Keratinocyte (primary cell): ENCODE results near the gene MDGA2. TPM values are rescaled to one million over a fixed set of nuclear protein-coding genes. Genes with fewer than 3 reads are reported as not detected.
A peak's percentile ranks its signal among the peaks of the same experiment; 100 is the strongest.

ENCODE experiments used
- DNase-seq: peaks from one replicate; pipeline ENCODE4 v3.0.0-alpha.2; 2011; ENCODE audit warnings: low read depth, missing footprints, low spot score
- FAIRE-seq: peaks from 2 replicates; lab custom pipeline; 2011; peaks lifted over from hg19 to GRCh38; lab: Jason Lieb, UNC
- H2AFZ ChIP-seq: 2 replicates; pipeline ENCODE4 v1.6.0; 2012; ENCODE audit warnings: low read length, control low read depth, inconsistent platforms; ENCODE audit not compliant: control insufficient read depth
- H3K27ac ChIP-seq: 2 replicates; pipeline ENCODE4 v1.5.1; 2011; ENCODE audit warnings: low read length; ENCODE audit not compliant: control insufficient read depth, insufficient read depth
- H3K27me3 ChIP-seq: 3 replicates; pipeline ENCODE4 v1.6.0; 2011; ENCODE audit warnings: low read length; ENCODE audit not compliant: control insufficient read depth, insufficient read depth; ENCODE audit errors: extremely low read depth
- H3K36me3 ChIP-seq, 2 experiments: 2 replicates in 1 of 2; 3 replicates in 1 of 2; pipeline ENCODE4 v1.5.1; 2011; ENCODE audit warnings: low read length in 2 of 2, mild to moderate bottlenecking in 1 of 2; ENCODE audit not compliant: control insufficient read depth in 2 of 2, insufficient read depth in 2 of 2; ENCODE audit errors: extremely low read depth in 1 of 2
- H3K4me1 ChIP-seq: 3 replicates; pipeline ENCODE4 v1.5.1; 2011; ENCODE audit warnings: low read length; ENCODE audit not compliant: control insufficient read depth, insufficient read depth; ENCODE audit errors: extremely low read depth
- H3K4me2 ChIP-seq: 3 replicates; pipeline ENCODE4 v1.6.0; 2011; ENCODE audit warnings: low read depth, low read length; ENCODE audit not compliant: control insufficient read depth, insufficient read depth; ENCODE audit errors: extremely low read depth
- H3K4me3 ChIP-seq, 3 experiments: fragments of 200-600 bp in 1 of 3; sonication (generic) in 1 of 3; 2 replicates in 2 of 3; 3 replicates in 1 of 3; pipeline ENCODE4 v1.5.1; 2011 to 2016; ENCODE audit warnings: low read length in 3 of 3, mild to moderate bottlenecking in 3 of 3, control low read depth in 2 of 3, inconsistent platforms in 1 of 3, low read depth in 1 of 3, mixed read lengths in 1 of 3, mixed run types in 1 of 3, moderate library complexity in 1 of 3; ENCODE audit not compliant: control insufficient read depth in 2 of 3, insufficient read depth in 2 of 3; ENCODE audit errors: extremely low read depth in 1 of 3
- H3K79me2 ChIP-seq: 2 replicates; pipeline ENCODE4 v1.6.0; 2012; ENCODE audit warnings: low read length; ENCODE audit not compliant: control insufficient read depth, insufficient read depth
- H3K9ac ChIP-seq: 3 replicates; pipeline ENCODE4 v1.6.0; 2011; ENCODE audit warnings: low read length; ENCODE audit not compliant: control insufficient read depth, insufficient read depth; ENCODE audit errors: extremely low read depth
- H3K9me1 ChIP-seq: 3 replicates; pipeline ENCODE4 v1.6.0; 2011; ENCODE audit warnings: low read length; ENCODE audit not compliant: control insufficient read depth, insufficient read depth; ENCODE audit errors: extremely low read depth
- H3K9me3 ChIP-seq: 2 replicates; pipeline ENCODE4 v1.5.1; 2012; ENCODE audit warnings: low read depth, low read length; ENCODE audit not compliant: control insufficient read depth
- H4K20me1 ChIP-seq: 3 replicates; pipeline ENCODE4 v1.6.0; 2011; ENCODE audit warnings: low read length; ENCODE audit not compliant: control insufficient read depth, insufficient read depth; ENCODE audit errors: extremely low read depth
- CTCF ChIP-seq, 3 experiments: IDR thresholded peaks in 1 of 3; conservative IDR thresholded peaks in 1 of 3; optimal IDR thresholded peaks in 1 of 3; 2 replicates in 2 of 3; 3 replicates in 1 of 3; pipeline versions ENCODE3 to v1.5.1; 2011; ENCODE audit warnings: low read length in 3 of 3, mild to moderate bottlenecking in 3 of 3, moderate library complexity in 2 of 3, control low read depth in 1 of 3, inconsistent platforms in 1 of 3; ENCODE audit not compliant: insufficient read depth in 2 of 3; ENCODE audit errors: extremely low read depth in 1 of 3
- EZH2 ChIP-seq: IDR thresholded peaks from one replicate; pipeline ENCODE4 v1.6.1; 2012; ENCODE audit warnings: inconsistent platforms, mild to moderate bottlenecking, low read length, moderate library complexity
- dilution Hi-C: fragments of 300-500 bp; cut with MboI; formaldehyde crosslinking; loops from one replicate; pipeline ENCODE4 v1.7.0; 2020; ENCODE audit warnings: low sequenced_read_pairs; ENCODE audit not compliant: extremely low pct_ligation_motif_present
- polyA minus RNA-seq, 3 experiments: library from RNA; depleted of rRNA, polyadenylated mRNA; stranded (reverse); fragments of >200 nt; gene quantifications; 1 replicate in 1 of 3; 2 replicates in 1 of 3; 3 replicates in 1 of 3; pipeline ENCODE4 v1.2.3, GENCODE V29; 2011
- polyA plus RNA-seq, 5 experiments: library from polyadenylated mRNA; depleted of rRNA in 3 of 5; stranded (reverse) in 3 of 5; stranded (forward) in 1 of 5; unstranded in 1 of 5; fragments of >200 nt; gene quantifications; 1 replicate in 1 of 5; 2 replicates in 3 of 5; 3 replicates in 1 of 5; pipeline versions ENCODE4 v1.2.1 to v1.2.3, GENCODE V29; 2011 to 2012; ENCODE audit warnings: missing spikeins in 2 of 5, low read depth in 1 of 5, low replicate concordance in 1 of 5

MDGA2 gene
- polyA plus RNA-seq = not detected in 3 replicates
- not detected for polyA plus RNA-seq (2011; ENCODE audit: low read depth)
- not detected in 2 replicates for polyA plus RNA-seq (2011; cell fraction: cytosol; rRNA removed)
- not detected in 2 replicates for polyA plus RNA-seq (2011; cell fraction: nucleus; rRNA removed)
- not detected in 2 replicates for polyA plus RNA-seq (2012; ENCODE audit: low replicate concordance)
- not detected in 3 replicates for polyA minus RNA-seq
- not detected for polyA minus RNA-seq (2011; cell fraction: cytosol; rRNA and poly(A)+ RNA removed)
- not detected in 2 replicates for polyA minus RNA-seq (2011; cell fraction: nucleus; rRNA and poly(A)+ RNA removed)

- TF ChIP-seq CTCF (optimal IDR thresholded peaks at IDR 0.05 in 1 of 3, IDR thresholded peaks at IDR 0.05 in 1 of 3, conservative IDR thresholded peaks at IDR 0.05 in 1 of 3; ENCODE audit: extremely low read depth in 1 of 3, insufficient read depth in 2 of 3, low read length in 3 of 3) = no peak
- peak; percentile 94 for TF ChIP-seq EZH2
- dilution Hi-C loops = no loop called here
- H3K27me3 ChIP-seq = peaks cover 44% of the 10 kb centered on the region
- FAIRE-seq (no peak), DNase-seq (no peak)
- no peak within 1 kb of the TSS for H3K9ac ChIP-seq
- H3K9me3 ChIP-seq = no peaks in the 10 kb centered on the region
- H3K4me3 ChIP-seq = no peak within 1 kb of the TSS
- no peaks in the 10 kb centered on the region for H4K20me1 ChIP-seq
- H3K36me3 ChIP-seq = no peaks in the 10 kb centered on the region
- H3K4me1 ChIP-seq = no peaks in the 10 kb centered on the region
- no peaks in the 10 kb centered on the region for H3K79me2 ChIP-seq
- no peak within 1 kb of the TSS for H3K27ac ChIP-seq
- no peaks in the 10 kb centered on the region for H3K9me1 ChIP-seq
- peak within 1 kb of the TSS; percentile 27 for H3K4me2 ChIP-seq
- peak within 1 kb of the TSS; percentile 12 for H2AFZ ChIP-seq
These were observed at the start of gene MDGA2 for GRCh38 chr14:47675466-47676314. MDGA2 (minus strand) TSS chr14:47675605.

- Histone ChIP-seq H3K27ac (no peak overlapping the region), H3K27me3 (no peaks in the 10 kb centered on the region), H3K4me2 (no peak overlapping the region), H3K36me3 (no peaks in the 10 kb centered on the region), H3K9me1 (no peaks in the 10 kb centered on the region), H3K4me1 (no peaks in the 10 kb centered on the region), H3K9me3 (peaks cover 3% of the 10 kb centered on the region), H3K9ac (no peak overlapping the region), H4K20me1 (no peaks in the 10 kb centered on the region), H3K4me3 (no peak overlapping the region), H3K79me2 (no peaks in the 10 kb centered on the region), H2AFZ (no peak overlapping the region)
- dilution Hi-C loops = no loop called here
- no peak for DNase-seq
- no peak for TF ChIP-seq EZH2
- no peak for TF ChIP-seq CTCF (optimal IDR thresholded peaks at IDR 0.05 in 1 of 3, IDR thresholded peaks at IDR 0.05 in 1 of 3, conservative IDR thresholded peaks at IDR 0.05 in 1 of 3; ENCODE audit: extremely low read depth in 1 of 3, insufficient read depth in 2 of 3, low read length in 3 of 3)
- FAIRE-seq = no peak
These were observed 47.7 kb upstream of the MDGA2 start for GRCh38 chr14:47722929-47723693.
